Loucy (cell line): ENCODE data around the gene SFMBT2.
"Not testable (repeated sequence)": the region's sequence is repeated elsewhere in the genome, so short reads cannot be mapped to it uniquely, and the experiment has no call there.

Source experiments
- H2AFZ ChIP-seq: fragments of 200-600 bp; sonication (generic); 2 replicates; pipeline ENCODE4 v1.6.0; 2016; ENCODE audit warnings: antibody characterized with exemption, mild to moderate bottlenecking, low read length, moderate library complexity
- H3F3A ChIP-seq: fragments of 200-600 bp; 2 replicates; pipeline ENCODE4 v1.6.0; 2016; ENCODE audit warnings: antibody characterized with exemption, low read depth, mild to moderate bottlenecking
- H3K27me3 ChIP-seq: fragments of 200-600 bp; sonication (generic); 2 replicates; pipeline ENCODE4 v1.6.1; 2014; ENCODE audit warnings: low read length, mild to moderate bottlenecking; ENCODE audit not compliant: insufficient read depth, poor library complexity, severe bottlenecking
- H3K36me3 ChIP-seq: fragments of 200-600 bp; sonication (generic); 2 replicates; pipeline ENCODE4 v1.6.1; 2016; ENCODE audit warnings: low read length; ENCODE audit not compliant: insufficient read depth
- H3K4me1 ChIP-seq: fragments of 200-600 bp; sonication (generic); 2 replicates; pipeline ENCODE4 v1.5.1; 2014; ENCODE audit warnings: low read length, mild to moderate bottlenecking; ENCODE audit not compliant: insufficient read depth, poor library complexity, severe bottlenecking
- H3K4me2 ChIP-seq: fragments of 200-600 bp; sonication (generic); 2 replicates; pipeline ENCODE4 v1.6.0; 2014; ENCODE audit warnings: antibody characterized with exemption, low read length, low read depth, mild to moderate bottlenecking; ENCODE audit not compliant: poor library complexity, severe bottlenecking
- H3K4me3 ChIP-seq: fragments of 200-600 bp; sonication (generic); 2 replicates; pipeline ENCODE4 v1.5.1; 2014; ENCODE audit warnings: low read length, mild to moderate bottlenecking, mixed read lengths; ENCODE audit not compliant: poor library complexity, severe bottlenecking
- H3K79me2 ChIP-seq: fragments of 200-600 bp; sonication (generic); 2 replicates; pipeline ENCODE4 v1.6.1; 2014; ENCODE audit warnings: low read length; ENCODE audit not compliant: insufficient read depth
- H3K9ac ChIP-seq: fragments of 200-600 bp; sonication (generic); 2 replicates; pipeline ENCODE4 v1.6.0; 2014; ENCODE audit warnings: mild to moderate bottlenecking, low read depth, low read length, moderate library complexity; ENCODE audit not compliant: poor library complexity, severe bottlenecking
- H3K9me2 ChIP-seq: fragments of 200-600 bp; sonication (generic); replicated peaks from 2 replicates; pipeline ENCODE4 v1.6.1; 2016; ENCODE audit warnings: low read depth, low read length, mixed read lengths
- H3K9me3 ChIP-seq: fragments of 200-600 bp; sonication (generic); 2 replicates; pipeline ENCODE4 v1.6.1; 2014; ENCODE audit warnings: mild to moderate bottlenecking, antibody characterized with exemption, low read length, low read depth; ENCODE audit not compliant: insufficient read depth
- H4K20me1 ChIP-seq: fragments of 200-600 bp; sonication (generic); 2 replicates; pipeline ENCODE4 v1.6.0; 2014; ENCODE audit warnings: antibody characterized with exemption, low read length, mild to moderate bottlenecking; ENCODE audit not compliant: insufficient read depth, poor library complexity, severe bottlenecking
- EZH2phosphoT487 ChIP-seq: fragments of 200-600 bp; IDR thresholded peaks from 2 replicates; pipeline ENCODE4 v1.6.1; 2018; ENCODE audit warnings: antibody characterized with exemption, mild to moderate bottlenecking, moderate library complexity, borderline replicate concordance
- TF ChIP-seq, protein P1 (sequence below): fragments of 200-600 bp; sonication (generic); conservative IDR thresholded peaks from 2 replicates; pipeline ENCODE4 v1.5.1; 2014; ENCODE audit warnings: mild to moderate bottlenecking, antibody characterized with exemption, low read length

The SFMBT2 gene

GRCh38 chr10:7312488-7312857, 98.4 kb downstream of the SFMBT2 start:
- Histone ChIP-seq H3K4me3 (no peak overlapping the region), H3K9ac (no peak overlapping the region), H3K9me3 (no peaks in the 10 kb centered on the region), H4K20me1 (peaks cover 9% of the 10 kb centered on the region), H3K27me3 (no peaks in the 10 kb centered on the region), H3K4me2 (no peak overlapping the region), H3K36me3 (peaks cover 36% of the 10 kb centered on the region; the same call in 1 of the 2 replicates), H3F3A (no peaks in the 10 kb centered on the region), H3K79me2 (peaks cover 87% of the 10 kb centered on the region), H3K4me1 (no peaks in the 10 kb centered on the region), H2AFZ (no peak overlapping the region), H3K9me2 (no peaks in the 10 kb centered on the region)
- TF ChIP-seq, protein P1, sequence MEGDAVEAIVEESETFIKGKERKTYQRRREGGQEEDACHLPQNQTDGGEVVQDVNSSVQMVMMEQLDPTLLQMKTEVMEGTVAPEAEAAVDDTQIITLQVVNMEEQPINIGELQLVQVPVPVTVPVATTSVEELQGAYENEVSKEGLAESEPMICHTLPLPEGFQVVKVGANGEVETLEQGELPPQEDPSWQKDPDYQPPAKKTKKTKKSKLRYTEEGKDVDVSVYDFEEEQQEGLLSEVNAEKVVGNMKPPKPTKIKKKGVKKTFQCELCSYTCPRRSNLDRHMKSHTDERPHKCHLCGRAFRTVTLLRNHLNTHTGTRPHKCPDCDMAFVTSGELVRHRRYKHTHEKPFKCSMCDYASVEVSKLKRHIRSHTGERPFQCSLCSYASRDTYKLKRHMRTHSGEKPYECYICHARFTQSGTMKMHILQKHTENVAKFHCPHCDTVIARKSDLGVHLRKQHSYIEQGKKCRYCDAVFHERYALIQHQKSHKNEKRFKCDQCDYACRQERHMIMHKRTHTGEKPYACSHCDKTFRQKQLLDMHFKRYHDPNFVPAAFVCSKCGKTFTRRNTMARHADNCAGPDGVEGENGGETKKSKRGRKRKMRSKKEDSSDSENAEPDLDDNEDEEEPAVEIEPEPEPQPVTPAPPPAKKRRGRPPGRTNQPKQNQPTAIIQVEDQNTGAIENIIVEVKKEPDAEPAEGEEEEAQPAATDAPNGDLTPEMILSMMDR: no peak
- TF ChIP-seq EZH2phosphoT487: no peak

- not testable (repeated sequence) for H2AFZ ChIP-seq, H3K27me3 ChIP-seq, H3F3A ChIP-seq, H3K9me2 ChIP-seq, H3K4me3 ChIP-seq, H3K9ac ChIP-seq, H3K9me3 ChIP-seq, H4K20me1 ChIP-seq, H3K4me2 ChIP-seq, H3K4me1 ChIP-seq
- H3K36me3 ChIP-seq: peaks cover 33% of the 10 kb centered on the region; the same call in 1 of the 2 replicates
- peaks cover 89% of the 10 kb centered on the region for H3K79me2 ChIP-seq
Observed at GRCh38 chr10:7311850-7312487, 98.9 kb downstream of the SFMBT2 start.

GRCh38 chr10:7311218-7311849, 99.5 kb downstream of the SFMBT2 start:
- no peaks in the 10 kb centered on the region for H3K9me2 ChIP-seq
- no peaks in the 10 kb centered on the region for H3K4me1 ChIP-seq
- peaks cover 9% of the 10 kb centered on the region for H4K20me1 ChIP-seq
- H3F3A ChIP-seq: no peaks in the 10 kb centered on the region
- H3K4me3 ChIP-seq: no peak overlapping the region
- no peaks in the 10 kb centered on the region for H3K27me3 ChIP-seq
- TF ChIP-seq, protein P1: no peak
- no peak for TF ChIP-seq EZH2phosphoT487
- H3K9ac ChIP-seq: no peak overlapping the region
- H3K4me2 ChIP-seq: no peak overlapping the region
- H3K79me2 ChIP-seq: peaks cover 88% of the 10 kb centered on the region; the same call in 1 of the 2 replicates
- peaks cover 28% of the 10 kb centered on the region; the same call in 1 of the 2 replicates for H3K36me3 ChIP-seq
- H3K9me3 ChIP-seq: no peaks in the 10 kb centered on the region
- H2AFZ ChIP-seq: no peak overlapping the region

- Histone ChIP-seq H2AFZ (no peak overlapping the region), H3K9me2 (no peaks in the 10 kb centered on the region), H3K4me1 (no peaks in the 10 kb centered on the region), H3F3A (no peaks in the 10 kb centered on the region), H3K79me2 (peaks cover 87% of the 10 kb centered on the region; the same call in 1 of the 2 replicates), H3K4me3 (no peak overlapping the region), H3K27me3 (no peaks in the 10 kb centered on the region), H3K9me3 (no peaks in the 10 kb centered on the region), H3K36me3 (peaks cover 28% of the 10 kb centered on the region; the same call in 1 of the 2 replicates), H3K9ac (no peak overlapping the region), H4K20me1 (peaks cover 9% of the 10 kb centered on the region), H3K4me2 (no peak overlapping the region)
- TF ChIP-seq, protein P1: no peak
- TF ChIP-seq EZH2phosphoT487: no peak
Observed at GRCh38 chr10:7310076-7310475, 100.8 kb downstream of the SFMBT2 start.
